AG04449 (cell line): Measurements from ENCODE around the gene MCRIP2.

Source experiments
- CTCF ChIA-PET: fragments of 350-600 bp; formaldehyde crosslinking; extraction: SDS; loops from one replicate; lab custom pipeline; 2021; ENCODE audit warnings: antibody characterized with exemption; lab: Yijun Ruan, JAX
- POLR2A ChIA-PET: fragments of 400-600, 350-600 bp; formaldehyde crosslinking; extraction: SDS; loops from one replicate; lab custom pipeline; 2020; ENCODE audit warnings: antibody characterized with exemption, inconsistent platforms; lab: Yijun Ruan, JAX
- DNase-seq: peaks from one replicate; pipeline ENCODE4 v3.0.0-alpha.2; 2010; ENCODE audit warnings: low read depth, low spot score
- H3K4me3 ChIP-seq: 2 replicates; pipeline ENCODE4 v1.5.1; 2011; ENCODE audit warnings: low read depth, mild to moderate bottlenecking, control low read depth, low read length
- TF ChIP-seq, protein P1 (sequence below): IDR thresholded peaks from one replicate; pipeline ENCODE4 v1.5.1; 2011; ENCODE audit warnings: mild to moderate bottlenecking, moderate library complexity, low read length, control low read depth, inconsistent platforms; ENCODE audit not compliant: insufficient read depth; ENCODE audit errors: missing control alignments

The MCRIP2 gene

GRCh38 chr16:626787-627453, 14.7 kb upstream of the MCRIP2 start:
- TF ChIP-seq, protein P1, sequence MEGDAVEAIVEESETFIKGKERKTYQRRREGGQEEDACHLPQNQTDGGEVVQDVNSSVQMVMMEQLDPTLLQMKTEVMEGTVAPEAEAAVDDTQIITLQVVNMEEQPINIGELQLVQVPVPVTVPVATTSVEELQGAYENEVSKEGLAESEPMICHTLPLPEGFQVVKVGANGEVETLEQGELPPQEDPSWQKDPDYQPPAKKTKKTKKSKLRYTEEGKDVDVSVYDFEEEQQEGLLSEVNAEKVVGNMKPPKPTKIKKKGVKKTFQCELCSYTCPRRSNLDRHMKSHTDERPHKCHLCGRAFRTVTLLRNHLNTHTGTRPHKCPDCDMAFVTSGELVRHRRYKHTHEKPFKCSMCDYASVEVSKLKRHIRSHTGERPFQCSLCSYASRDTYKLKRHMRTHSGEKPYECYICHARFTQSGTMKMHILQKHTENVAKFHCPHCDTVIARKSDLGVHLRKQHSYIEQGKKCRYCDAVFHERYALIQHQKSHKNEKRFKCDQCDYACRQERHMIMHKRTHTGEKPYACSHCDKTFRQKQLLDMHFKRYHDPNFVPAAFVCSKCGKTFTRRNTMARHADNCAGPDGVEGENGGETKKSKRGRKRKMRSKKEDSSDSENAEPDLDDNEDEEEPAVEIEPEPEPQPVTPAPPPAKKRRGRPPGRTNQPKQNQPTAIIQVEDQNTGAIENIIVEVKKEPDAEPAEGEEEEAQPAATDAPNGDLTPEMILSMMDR: no peak
- ChIA-PET CTCF (no interaction called here), POLR2A (interaction anchor here (0.8 to 1.4 kb wide), 4 partner anchors 10 to 41 kb away, joined by 3 to 5 read pairs (median 4); partner anchors contain the start of genes RAB40C and RHOT2)
- H3K4me3 ChIP-seq: no peak overlapping the region
- peak; percentile 65 for DNase-seq

DNA sequence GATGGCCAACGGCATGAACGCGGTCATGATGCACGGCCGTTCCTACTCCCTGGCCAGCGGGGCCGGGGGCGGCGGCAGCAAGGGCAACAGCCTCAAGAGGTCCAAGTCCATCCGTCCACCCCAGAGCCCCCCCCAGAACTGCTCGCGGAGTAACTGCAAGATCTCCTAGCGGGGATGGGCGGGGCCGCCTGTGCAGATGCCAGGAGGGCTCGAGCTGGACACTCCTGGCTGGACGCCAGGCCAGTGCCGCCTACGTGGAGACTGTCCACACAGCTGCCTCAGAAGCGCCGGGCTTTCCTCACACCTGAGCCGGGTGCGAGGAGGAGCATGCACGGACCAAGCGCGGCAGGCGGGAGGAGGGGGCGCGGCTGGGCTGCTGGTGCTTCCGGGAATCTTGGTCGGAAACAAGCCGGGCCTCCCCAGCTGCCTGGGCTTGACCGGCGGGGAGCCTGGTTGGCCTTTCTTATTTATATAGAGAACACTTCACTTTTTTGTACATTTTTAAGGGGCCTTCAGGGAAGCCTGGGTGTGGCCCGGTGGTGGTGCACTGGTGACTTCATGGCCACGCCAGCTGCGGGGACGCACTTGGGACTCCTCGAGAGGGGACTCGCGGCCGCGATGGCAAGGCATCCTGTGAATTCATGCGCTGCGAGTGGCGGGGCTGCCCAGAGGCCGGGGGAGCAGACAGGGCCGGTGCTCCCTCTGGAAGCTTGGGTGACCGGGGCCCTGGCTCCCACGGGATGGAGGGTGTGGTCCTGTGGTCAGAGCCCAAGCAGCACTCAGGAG, 14.0 kb upstream of the MCRIP2 start:
- no peak overlapping the region for H3K4me3 ChIP-seq
- POLR2A ChIA-PET: interaction anchor here (1.0 to 1.4 kb wide), 3 partner anchors 9 to 37 kb away, joined by 3 to 5 read pairs (median 3); partner anchors contain the start of gene RAB40C
- no peak for DNase-seq
- CTCF ChIA-PET: interaction anchor here (0.7 kb wide), 1 partner anchor 15 kb away, joined by 3 read pairs; no protein-coding TSS in a partner anchor
- TF ChIP-seq, protein P1: no peak

GRCh38 chr16:628321-629061, 13.1 kb upstream of the MCRIP2 start:
- POLR2A ChIA-PET: no interaction called here
- no peak overlapping the region for H3K4me3 ChIP-seq
- TF ChIP-seq, protein P1: no peak
- DNase-seq: no peak
- CTCF ChIA-PET: interaction anchor here (0.7 kb wide), 1 partner anchor 14 kb away, joined by 3 read pairs; no protein-coding TSS in a partner anchor

DNA sequence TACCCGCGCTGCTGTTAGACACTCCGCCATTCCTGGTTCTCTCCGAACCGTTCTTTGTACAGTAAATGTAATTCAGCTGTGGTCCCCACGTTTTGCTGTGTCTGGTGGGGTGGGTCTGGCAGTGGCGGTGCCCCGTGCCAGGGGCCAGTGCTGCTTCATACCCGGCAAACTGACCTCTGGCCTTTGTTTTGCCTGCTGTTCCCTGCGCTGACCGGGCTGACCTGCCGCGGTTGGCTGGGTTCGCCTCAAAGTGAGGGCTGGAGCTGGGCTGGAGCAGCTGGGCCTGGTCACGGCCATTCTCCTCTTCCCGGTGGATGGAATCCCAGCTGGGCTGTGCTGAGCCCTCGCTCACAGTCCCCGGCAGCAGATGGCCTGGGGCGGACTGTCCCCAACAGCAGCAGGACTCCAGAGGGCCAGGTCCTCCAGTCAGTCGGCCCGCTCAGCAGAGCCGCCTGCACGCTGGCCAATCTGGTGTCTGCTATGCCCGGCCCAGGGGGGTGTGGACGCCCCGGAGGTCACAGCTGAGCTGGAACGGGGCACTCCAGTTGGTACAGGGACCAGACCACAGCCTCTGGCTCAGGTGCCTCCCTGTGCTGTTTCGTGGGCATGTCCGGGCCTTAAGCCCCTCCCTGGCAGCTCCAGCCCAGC, 12.3 kb upstream of the MCRIP2 start:
- no peak for DNase-seq
- no peak overlapping the region for H3K4me3 ChIP-seq
- POLR2A ChIA-PET: no interaction called here
- TF ChIP-seq, protein P1: no peak
- CTCF ChIA-PET: no interaction called here

GRCh38 chr16:629833-630248, 11.8 kb upstream of the MCRIP2 start:
- ChIA-PET CTCF (no interaction called here), POLR2A (no interaction called here)
- TF ChIP-seq, protein P1: no peak
- H3K4me3 ChIP-seq: no peak overlapping the region
- DNase-seq: no peak
